Smooth muscle cell (in vitro differentiated cells): Measurements from ENCODE around the gene USP2. TPM values are rescaled to one million over a fixed set of nuclear protein-coding genes. Genes with fewer than 3 reads are reported as not detected.

Source experiments
- DNase-seq: peaks from one replicate; lab custom pipeline; 2025; ENCODE audit not compliant: unreplicated experiment; lab: John Stamatoyannopoulos, UW
- H2AFZ ChIP-seq: fragments of 200-600 bp; sonication (generic); 2 replicates; pipeline ENCODE4 v1.6.0; 2016; ENCODE audit warnings: antibody characterized with exemption, low read depth, mild to moderate bottlenecking
- H3F3A ChIP-seq: fragments of 200-600 bp; sonication (generic); 2 replicates; pipeline ENCODE4 v1.6.0; 2017; ENCODE audit warnings: antibody characterized with exemption, low read depth
- H3K27ac ChIP-seq: fragments of 200-600 bp; sonication (generic); 2 replicates; pipeline ENCODE4 v1.5.1; 2016; ENCODE audit warnings: low read depth, mild to moderate bottlenecking
- H3K27me3 ChIP-seq: fragments of 200-600 bp; sonication (generic); 2 replicates; pipeline ENCODE4 v1.6.1; 2016; ENCODE audit warnings: low read depth, mild to moderate bottlenecking
- H3K36me3 ChIP-seq: fragments of 200-600 bp; sonication (generic); 2 replicates; pipeline ENCODE4 v1.5.1; 2016; ENCODE audit warnings: low read depth
- H3K4me1 ChIP-seq: fragments of 200-600 bp; sonication (generic); 2 replicates; pipeline ENCODE4 v1.5.1; 2016; ENCODE audit warnings: low read depth
- H3K4me2 ChIP-seq: fragments of 200-600 bp; sonication (generic); 2 replicates; pipeline ENCODE4 v1.6.0; 2016; ENCODE audit warnings: mild to moderate bottlenecking
- H3K4me3 ChIP-seq: fragments of 200-600 bp; sonication (generic); 2 replicates; pipeline ENCODE4 v1.5.1; 2016; ENCODE audit warnings: mild to moderate bottlenecking
- H3K79me2 ChIP-seq: fragments of 200-600 bp; sonication (generic); 2 replicates; pipeline ENCODE4 v1.6.0; 2016; ENCODE audit warnings: low read depth, mild to moderate bottlenecking
- H3K9ac ChIP-seq: fragments of 200-600 bp; sonication (generic); 2 replicates; pipeline ENCODE4 v1.6.0; 2016; ENCODE audit warnings: low read depth
- H3K9me3 ChIP-seq: fragments of 200-600 bp; sonication (generic); replicated peaks from 2 replicates; pipeline ENCODE4 v1.5.1; 2016; ENCODE audit warnings: low read depth
- H4K20me1 ChIP-seq: fragments of 200-600 bp; sonication (generic); 2 replicates; pipeline ENCODE4 v1.6.0; 2016; ENCODE audit warnings: low read depth
- WGBS: methylation state at CpG from one replicate; pipeline ENCODE4 v1.1.7; 2016; ENCODE audit warnings: low lambda C conversion rate; 5-methylcytosine and 5-hydroxymethylcytosine counted together
- polyA plus RNA-seq: library from polyadenylated mRNA; unstranded; fragments of >200 nt; fragmentation: Nextera tagmentation; extraction: Ambion mirVana; gene quantifications from 2 replicates; pipeline ENCODE4 v1.2.1, GENCODE V29; 2016
- total RNA-seq: library from RNA; depleted of rRNA; stranded (reverse); fragments of >200 nt; gene quantifications from 2 replicates; pipeline ENCODE4 v1.2.3, GENCODE V29; 2014
- TF ChIP-seq, protein P1 (sequence below): fragments of 200-600 bp; sonication (generic); IDR thresholded peaks from 2 replicates; pipeline ENCODE4 v1.5.1; 2017; ENCODE audit warnings: borderline replicate concordance, mild to moderate bottlenecking, antibody characterized with exemption; ENCODE audit not compliant: insufficient read depth, poor library complexity, severe bottlenecking

The USP2 gene, protein sequence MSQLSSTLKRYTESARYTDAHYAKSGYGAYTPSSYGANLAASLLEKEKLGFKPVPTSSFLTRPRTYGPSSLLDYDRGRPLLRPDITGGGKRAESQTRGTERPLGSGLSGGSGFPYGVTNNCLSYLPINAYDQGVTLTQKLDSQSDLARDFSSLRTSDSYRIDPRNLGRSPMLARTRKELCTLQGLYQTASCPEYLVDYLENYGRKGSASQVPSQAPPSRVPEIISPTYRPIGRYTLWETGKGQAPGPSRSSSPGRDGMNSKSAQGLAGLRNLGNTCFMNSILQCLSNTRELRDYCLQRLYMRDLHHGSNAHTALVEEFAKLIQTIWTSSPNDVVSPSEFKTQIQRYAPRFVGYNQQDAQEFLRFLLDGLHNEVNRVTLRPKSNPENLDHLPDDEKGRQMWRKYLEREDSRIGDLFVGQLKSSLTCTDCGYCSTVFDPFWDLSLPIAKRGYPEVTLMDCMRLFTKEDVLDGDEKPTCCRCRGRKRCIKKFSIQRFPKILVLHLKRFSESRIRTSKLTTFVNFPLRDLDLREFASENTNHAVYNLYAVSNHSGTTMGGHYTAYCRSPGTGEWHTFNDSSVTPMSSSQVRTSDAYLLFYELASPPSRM
- total RNA-seq = 1.4 and 1.8 TPM in 2 replicates
- 0.25 and 2.5 TPM in 2 replicates for polyA plus RNA-seq

GRCh38 chr11:119381181-119381988 is at the start of gene USP2:
Gene USP2 (minus strand): TSS chr11:119381690. CDS start chr11:119373480, 8,210 bp downstream.
- Histone ChIP-seq H3F3A (no peaks in the 10 kb centered on the region), H3K9me3 (no peaks in the 10 kb centered on the region), H3K36me3 (no peaks in the 10 kb centered on the region), H4K20me1 (no peaks in the 10 kb centered on the region), H3K79me2 (no peaks in the 10 kb centered on the region), H3K4me3 (peak within 1 kb of the TSS; percentile 60), H3K4me1 (peaks cover 35% of the 10 kb centered on the region), H3K4me2 (peak within 1 kb of the TSS; percentile 93), H3K27ac (peak within 1 kb of the TSS; percentile 27), H3K9ac (peak within 1 kb of the TSS; percentile 83), H3K27me3 (peaks cover 7% of the 10 kb centered on the region), H2AFZ (peak within 1 kb of the TSS; percentile 85)
- peak; percentile 94 for DNase-seq
- TF ChIP-seq, protein P1, sequence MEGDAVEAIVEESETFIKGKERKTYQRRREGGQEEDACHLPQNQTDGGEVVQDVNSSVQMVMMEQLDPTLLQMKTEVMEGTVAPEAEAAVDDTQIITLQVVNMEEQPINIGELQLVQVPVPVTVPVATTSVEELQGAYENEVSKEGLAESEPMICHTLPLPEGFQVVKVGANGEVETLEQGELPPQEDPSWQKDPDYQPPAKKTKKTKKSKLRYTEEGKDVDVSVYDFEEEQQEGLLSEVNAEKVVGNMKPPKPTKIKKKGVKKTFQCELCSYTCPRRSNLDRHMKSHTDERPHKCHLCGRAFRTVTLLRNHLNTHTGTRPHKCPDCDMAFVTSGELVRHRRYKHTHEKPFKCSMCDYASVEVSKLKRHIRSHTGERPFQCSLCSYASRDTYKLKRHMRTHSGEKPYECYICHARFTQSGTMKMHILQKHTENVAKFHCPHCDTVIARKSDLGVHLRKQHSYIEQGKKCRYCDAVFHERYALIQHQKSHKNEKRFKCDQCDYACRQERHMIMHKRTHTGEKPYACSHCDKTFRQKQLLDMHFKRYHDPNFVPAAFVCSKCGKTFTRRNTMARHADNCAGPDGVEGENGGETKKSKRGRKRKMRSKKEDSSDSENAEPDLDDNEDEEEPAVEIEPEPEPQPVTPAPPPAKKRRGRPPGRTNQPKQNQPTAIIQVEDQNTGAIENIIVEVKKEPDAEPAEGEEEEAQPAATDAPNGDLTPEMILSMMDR = peak; percentile 66
- WGBS = 1% methylated on average over 53 of the region's 54 CpGs

DNA sequence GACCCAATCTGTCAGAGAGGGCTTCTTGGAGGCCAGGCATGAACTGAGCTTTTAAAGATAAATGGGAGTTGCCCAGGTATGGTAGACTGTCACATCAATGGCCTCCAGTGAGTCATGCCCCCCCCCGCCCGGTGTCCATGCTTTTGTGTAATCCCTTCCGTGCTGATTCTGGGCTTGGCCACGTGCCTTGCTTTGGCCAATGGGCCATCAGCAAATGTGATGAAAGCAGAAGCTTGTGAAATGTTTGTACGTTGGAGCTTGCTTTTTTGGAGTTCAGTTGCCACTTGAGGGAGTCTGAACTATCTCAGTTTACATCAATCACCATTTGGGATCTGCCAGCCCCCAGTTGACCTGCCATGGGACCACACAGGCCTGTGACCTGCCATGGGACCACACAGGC is 45.8 kb upstream of the USP2 start:
- Histone ChIP-seq H3K4me2 (no peak overlapping the region), H4K20me1 (no peaks in the 10 kb centered on the region), H3K9ac (no peak overlapping the region), H3K79me2 (peaks cover under 1% of the 10 kb centered on the region), H3K9me3 (no peaks in the 10 kb centered on the region), H3K27me3 (no peaks in the 10 kb centered on the region), H3K36me3 (no peaks in the 10 kb centered on the region), H3K27ac (no peak overlapping the region), H2AFZ (no peak overlapping the region), H3K4me1 (peaks cover 5% of the 10 kb centered on the region), H3F3A (no peaks in the 10 kb centered on the region), H3K4me3 (no peak overlapping the region)
- DNase-seq = no peak
- TF ChIP-seq, protein P1 = no peak
- WGBS = 92% methylated on average over 5 of the region's 5 CpGs

DNA sequence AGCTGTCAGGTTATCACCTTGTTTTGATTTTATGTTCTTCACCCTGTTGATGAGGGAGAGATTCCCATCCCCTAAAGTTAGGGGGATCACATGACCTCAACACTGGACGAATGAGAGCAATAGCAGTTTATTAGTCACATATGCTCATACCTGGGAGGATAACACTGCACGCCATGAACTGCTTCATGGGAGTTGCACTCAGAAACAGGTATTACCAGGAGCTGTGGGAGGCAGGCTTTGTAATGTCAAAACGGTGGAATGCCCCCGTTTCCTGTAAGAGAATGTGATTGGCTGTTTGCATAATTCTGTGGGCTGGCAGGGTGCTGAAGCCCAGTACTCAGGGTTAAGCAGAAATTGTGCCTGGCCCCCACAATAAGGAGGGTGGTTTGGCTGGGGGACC is 44.7 kb upstream of the USP2 start:
- H3K4me2 ChIP-seq = no peak overlapping the region
- no peaks in the 10 kb centered on the region for H3F3A ChIP-seq
- no peak for DNase-seq
- H3K79me2 ChIP-seq = peaks cover 12% of the 10 kb centered on the region
- no peak overlapping the region for H3K27ac ChIP-seq
- H3K27me3 ChIP-seq = no peaks in the 10 kb centered on the region
- H3K4me1 ChIP-seq = peaks cover 12% of the 10 kb centered on the region
- H4K20me1 ChIP-seq = peaks cover 11% of the 10 kb centered on the region
- H2AFZ ChIP-seq = no peak overlapping the region
- no peak overlapping the region for H3K4me3 ChIP-seq
- no peaks in the 10 kb centered on the region for H3K36me3 ChIP-seq
- H3K9ac ChIP-seq = no peak overlapping the region
- H3K9me3 ChIP-seq = no peaks in the 10 kb centered on the region
- TF ChIP-seq, protein P1 = no peak
- WGBS = 60% methylated on average over 4 of the region's 4 CpGs
